SK-N-SH (cell line): ENCODE data around the gene ARHGEF4. TPM values are rescaled to one million over a fixed set of nuclear protein-coding genes. Genes with fewer than 3 reads are reported as not detected.

Experiments used
- CTCF ChIA-PET: fragments of 300-600, 350-600 bp; formaldehyde crosslinking; extraction: SDS; loops from one replicate; lab custom pipeline; 2021; lab: Yijun Ruan, JAX
- POLR2A ChIA-PET: fragments of 350-600 bp; sonication (Branson Sonifier 250); formaldehyde crosslinking; extraction: SDS; loops from one replicate; lab custom pipeline; 2020; ENCODE audit warnings: antibody characterized with exemption, inconsistent platforms; lab: Yijun Ruan, JAX
- DNase-seq: peaks from one replicate; pipeline ENCODE4 v3.0.0; 2012
- H2AFZ ChIP-seq: fragments of 200-600 bp; sonication (generic); 2 replicates; pipeline ENCODE4 v1.8.1; 2016; ENCODE audit warnings: antibody characterized with exemption, mild to moderate bottlenecking, low read depth
- H3F3A ChIP-seq: fragments of 200-600 bp; sonication (generic); replicated peaks from 2 replicates; pipeline ENCODE3; 2016; ENCODE audit warnings: antibody characterized with exemption, mild to moderate bottlenecking; ENCODE audit not compliant: insufficient read depth
- H3K27ac ChIP-seq, 2 experiments: fragments of 200-500 bp in 1 of 2; fragments of 200-600 bp in 1 of 2; sonication (Bioruptor generic) in 1 of 2; sonication (generic), shearing (Covaris generic) in 1 of 2; 2 replicates each; pipeline versions ENCODE4 v1.5.1 to v1.6.1; 2014 to 2016; ENCODE audit warnings: low read depth in 2 of 2, inconsistent platforms in 1 of 2, low read length in 1 of 2, mild to moderate bottlenecking in 1 of 2, mixed read lengths in 1 of 2
- H3K27me3 ChIP-seq: fragments of 200-600 bp; sonication (generic), shearing (Covaris generic); 2 replicates; pipeline ENCODE4 v1.6.1; 2016; ENCODE audit warnings: mixed run types; ENCODE audit not compliant: insufficient read depth
- H3K36me3 ChIP-seq, 2 experiments: fragments of 200-500 bp in 1 of 2; fragments of 200-600 bp in 1 of 2; sonication (Bioruptor generic) in 1 of 2; sonication (generic) in 1 of 2; replicated peaks in 1 of 2; 2 replicates each; pipeline versions ENCODE3 to v1.5.1; 2014 to 2016; ENCODE audit warnings: low read length in 1 of 2, mild to moderate bottlenecking in 1 of 2; ENCODE audit not compliant: insufficient read depth in 2 of 2, control insufficient read depth in 1 of 2
- H3K4me1 ChIP-seq, 2 experiments: fragments of 200-500 bp in 1 of 2; fragments of 200-600 bp in 1 of 2; sonication (Bioruptor generic) in 1 of 2; sonication (generic), shearing (Covaris generic) in 1 of 2; 2 replicates each; pipeline versions ENCODE4 v1.5.1 to v1.6.1; 2014 to 2016; ENCODE audit warnings: low read depth in 1 of 2, low read length in 1 of 2, mixed run types in 1 of 2; ENCODE audit not compliant: insufficient read depth in 2 of 2, control insufficient read depth in 1 of 2
- H3K4me2 ChIP-seq: fragments of 200-600 bp; sonication (generic), shearing (Covaris generic); 2 replicates; pipeline ENCODE4 v1.6.1; 2017; ENCODE audit warnings: mixed run types
- H3K4me3 ChIP-seq, 2 experiments: fragments of 200-500 bp in 1 of 2; fragments of 200-600 bp in 1 of 2; sonication (Bioruptor generic) in 1 of 2; sonication (generic), shearing (Covaris generic) in 1 of 2; 2 replicates each; pipeline versions ENCODE4 v1.5.1 to v1.8.1; 2014 to 2016; ENCODE audit warnings: low read depth in 2 of 2, inconsistent platforms in 1 of 2, low read length in 1 of 2, mild to moderate bottlenecking in 1 of 2, mixed read lengths in 1 of 2, moderate library complexity in 1 of 2
- H3K79me2 ChIP-seq: fragments of 200-600 bp; sonication (generic); 2 replicates; pipeline ENCODE4 v1.8.1; 2017; ENCODE audit warnings: mild to moderate bottlenecking; ENCODE audit not compliant: insufficient read depth
- H3K9ac ChIP-seq: fragments of 200-600 bp; sonication (generic); 2 replicates; pipeline ENCODE4 v1.6.1; 2017; ENCODE audit warnings: mixed run types
- H3K9me2 ChIP-seq: fragments of 200-600 bp; sonication (generic); 2 replicates; pipeline ENCODE4 v1.6.1; 2017; ENCODE audit warnings: mixed run types
- H3K9me3 ChIP-seq: fragments of 200-600 bp; sonication (generic); 2 replicates; pipeline ENCODE4 v1.6.1; 2017; ENCODE audit warnings: mixed run types, mild to moderate bottlenecking, moderate library complexity
- H4K20me1 ChIP-seq: fragments of 200-600 bp; sonication (generic); 2 replicates; pipeline ENCODE4 v1.6.1; 2017; ENCODE audit warnings: mild to moderate bottlenecking, mixed run types; ENCODE audit not compliant: insufficient read depth
- ELF1 ChIP-seq: IDR thresholded peaks from 2 replicates; pipeline ENCODE4 v1.4.0; 2012
- EP300 ChIP-seq, 2 experiments: IDR thresholded peaks; 2 replicates each; pipeline versions ENCODE4 v1.4.0 to v1.6.1; 2012; ENCODE audit warnings: borderline replicate concordance in 1 of 2, low read depth in 1 of 2, low read length in 1 of 2
- FOSL2 ChIP-seq: IDR thresholded peaks from 2 replicates; pipeline ENCODE4 v1.4.0; 2012; ENCODE audit warnings: low read depth, mild to moderate bottlenecking, moderate library complexity, borderline replicate concordance
- GATA2 ChIP-seq: sonication (generic); formaldehyde crosslinking; IDR thresholded peaks from 2 replicates; pipeline ENCODE4 v1.5.0; 2020; ENCODE audit warnings: mild to moderate bottlenecking, missing genetic modification reagents
- MAX ChIP-seq: IDR thresholded peaks from 2 replicates; pipeline ENCODE4 v1.4.0; 2012; ENCODE audit warnings: low read depth
- NRF1 ChIP-seq: IDR thresholded peaks from 2 replicates; pipeline ENCODE4 v1.6.1; 2012; ENCODE audit warnings: low read depth, mild to moderate bottlenecking, low read length
- POLR2AphosphoS5 ChIP-seq: IDR thresholded peaks from 2 replicates; pipeline ENCODE4 v1.6.1; 2012; ENCODE audit warnings: low read depth, low read length
- SMC3 ChIP-seq: IDR thresholded peaks from 2 replicates; pipeline ENCODE4 v1.6.1; 2012; ENCODE audit warnings: low read depth, low read length, improper control_type of control experiment
- TAF1 ChIP-seq: IDR thresholded peaks from 2 replicates; pipeline ENCODE4 v1.6.1; 2012; ENCODE audit warnings: low read depth, mild to moderate bottlenecking, low read length, moderate library complexity, borderline replicate concordance
- TCF12 ChIP-seq: IDR thresholded peaks from 2 replicates; pipeline ENCODE4 v1.4.0; 2012
- USF1 ChIP-seq: IDR thresholded peaks from 2 replicates; pipeline ENCODE4 v1.4.0; 2012; ENCODE audit warnings: low read depth, borderline replicate concordance
- USF2 ChIP-seq: fragments of 150-350 bp; IDR thresholded peaks from 2 replicates; pipeline ENCODE4 v1.6.1; 2017; ENCODE audit warnings: antibody characterized with exemption, low read length, low read depth, borderline replicate concordance
- WGBS: methylation state at CpG from one replicate; pipeline ENCODE4 v1.1.6; 2017; ENCODE audit warnings: low lambda C conversion rate; 5-methylcytosine and 5-hydroxymethylcytosine counted together
- polyA plus RNA-seq, 3 experiments: library from polyadenylated mRNA; depleted of rRNA; stranded (reverse); fragments of >200 nt; gene quantifications; 2 replicates each; pipeline ENCODE4 v1.2.3, GENCODE V29; 2012

The ARHGEF4 gene
- polyA plus RNA-seq, 1 of the 3 experiments (the other 2 are of a cell fraction): 2.3 TPM

GRCh38 chr2:131036696-131037397, 200.1 kb downstream of the ARHGEF4 start:
- no peak overlapping the region for H2AFZ ChIP-seq
- ChIA-PET CTCF (no interaction called here), POLR2A (interaction anchor here (1.6 kb wide), 1 partner anchor 9 kb away, joined by 3 read pairs; no protein-coding TSS in a partner anchor)
- no peaks in the 10 kb centered on the region for H3K27me3 ChIP-seq
- no peak overlapping the region for H3K27ac ChIP-seq
- DNase-seq: no peak
- no peak overlapping the region for H3K9ac ChIP-seq
- no peaks in the 10 kb centered on the region for H3K36me3 ChIP-seq
- no peak overlapping the region for H3K4me3 ChIP-seq
- H4K20me1 ChIP-seq: no peaks in the 10 kb centered on the region
- WGBS: 81% methylated on average over 5 of the region's 11 CpGs
- no peaks in the 10 kb centered on the region for H3K9me3 ChIP-seq
- no peaks in the 10 kb centered on the region for H3F3A ChIP-seq
- peaks cover 0 to 34% of the 10 kb centered on the region in 2 experiments; a peak in 1 of 4 replicates for H3K4me1 ChIP-seq
- no peaks in the 10 kb centered on the region for H3K9me2 ChIP-seq
- H3K4me2 ChIP-seq: no peak overlapping the region
- no peak for TF ChIP-seq TAF1
- TF ChIP-seq SMC3: no peak
- TF ChIP-seq USF1: no peak
- no peak for TF ChIP-seq ELF1
- no peak for TF ChIP-seq MAX
- no peak for TF ChIP-seq FOSL2
- no peak for TF ChIP-seq GATA2 (CRISPR knock-in tag)
- TF ChIP-seq USF2: no peak
- TF ChIP-seq POLR2AphosphoS5: no peak
- TF ChIP-seq EP300 (IDR thresholded peaks at IDR 0.05; ENCODE audit: borderline replicate concordance in 1 of 2, low read depth in 1 of 2, low read length in 1 of 2): no peak
- TF ChIP-seq TCF12: no peak
- no peak for TF ChIP-seq NRF1
- H3K79me2 ChIP-seq: no peaks in the 10 kb centered on the region

- peak; percentile 31 for DNase-seq
- no peaks in the 10 kb centered on the region for H3K27me3 ChIP-seq
- H2AFZ ChIP-seq: no peak overlapping the region
These were observed 200.9 kb downstream of the ARHGEF4 start for GRCh38 chr2:131037398-131038257.

More at GRCh38 chr2:131037398-131038257, 200.9 kb downstream of the ARHGEF4 start:
- TF ChIP-seq MAX (no peak), GATA2 (CRISPR knock-in tag) (no peak)
- ChIA-PET POLR2A (interaction anchor here (1.6 kb wide), 1 partner anchor 8 kb away, joined by 3 read pairs; no protein-coding TSS in a partner anchor), CTCF (interaction anchor here (0.8 to 1.2 kb wide), 2 partner anchors 55 to 117 kb away, joined by 3 read pairs; no protein-coding TSS in a partner anchor)
- Histone ChIP-seq H3K36me3 (no peaks in the 10 kb centered on the region), H4K20me1 (no peaks in the 10 kb centered on the region), H3K27ac (no peak overlapping the region), H3K4me1 (peaks cover 0 to 38% of the 10 kb centered on the region in 2 experiments; a peak in 1 of 4 replicates), H3K4me3 (no peak overlapping the region), H3F3A (no peaks in the 10 kb centered on the region), H3K9me3 (no peaks in the 10 kb centered on the region), H3K4me2 (no peak overlapping the region), H3K9ac (no peak overlapping the region), H3K9me2 (no peaks in the 10 kb centered on the region), H3K79me2 (no peaks in the 10 kb centered on the region)
- 64% methylated on average over 5 of the region's 6 CpGs for WGBS
